GM21717 (cell line): ENCODE measurements around the gene GPR146.
"Not testable (repeated sequence)": the region's sequence is repeated elsewhere in the genome, so short reads cannot be mapped to it uniquely, and the experiment has no call there.

Source experiments
- ATAC-seq: cut with Tn5 transposase; IDR thresholded peaks from one replicate; pipeline ENCODE4 v1.9.1; 2021; ENCODE audit warnings: mild to moderate bottlenecking, moderate library complexity; ENCODE audit not compliant: unreplicated experiment

GPR146 gene, protein sequence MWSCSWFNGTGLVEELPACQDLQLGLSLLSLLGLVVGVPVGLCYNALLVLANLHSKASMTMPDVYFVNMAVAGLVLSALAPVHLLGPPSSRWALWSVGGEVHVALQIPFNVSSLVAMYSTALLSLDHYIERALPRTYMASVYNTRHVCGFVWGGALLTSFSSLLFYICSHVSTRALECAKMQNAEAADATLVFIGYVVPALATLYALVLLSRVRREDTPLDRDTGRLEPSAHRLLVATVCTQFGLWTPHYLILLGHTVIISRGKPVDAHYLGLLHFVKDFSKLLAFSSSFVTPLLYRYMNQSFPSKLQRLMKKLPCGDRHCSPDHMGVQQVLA

DNA sequence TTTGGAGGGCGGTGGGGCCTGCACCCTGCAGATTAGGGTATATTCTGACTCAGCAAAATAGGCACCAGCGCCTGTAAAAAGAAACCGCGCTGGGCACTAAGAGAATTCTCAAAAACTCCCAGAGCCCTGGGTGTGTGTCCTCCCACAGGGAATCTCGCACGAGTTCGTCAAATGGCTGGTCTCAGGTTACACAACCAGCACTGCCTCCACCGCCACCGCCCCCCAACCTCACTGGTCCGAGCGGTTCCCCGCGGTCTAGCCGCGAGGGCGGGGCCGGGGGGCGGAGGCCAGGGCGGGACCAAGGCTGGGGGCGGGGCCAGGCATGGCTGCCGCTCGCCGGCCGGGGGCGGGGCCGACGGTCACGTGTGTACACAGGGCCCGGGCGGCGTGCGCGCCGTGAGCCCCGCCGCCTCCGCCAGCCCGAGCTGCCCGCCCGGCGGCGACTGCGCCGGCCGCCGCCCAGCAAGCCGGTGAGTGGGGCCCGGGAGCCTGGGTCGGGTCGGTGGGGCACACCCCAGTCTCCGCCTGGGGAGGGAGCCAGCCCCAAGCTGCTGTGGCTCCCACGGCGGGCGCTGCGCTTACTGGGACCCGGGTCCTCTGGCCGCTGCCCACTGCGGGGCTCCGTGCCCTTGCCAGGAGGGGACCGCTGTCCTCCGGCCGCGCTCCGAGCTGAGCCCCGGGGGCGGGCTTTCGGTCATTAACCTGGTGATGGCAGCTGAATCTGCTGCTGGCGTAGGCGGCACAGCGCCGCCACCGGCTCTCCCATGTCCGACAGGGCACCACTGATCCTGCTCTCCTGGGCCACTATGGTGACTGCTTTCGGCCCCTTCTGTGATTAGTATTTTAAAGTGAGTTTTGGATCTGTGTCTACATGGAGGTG lies at the start of gene GPR146:
GPR146 (plus strand) TSS at position 358 of the 880 bp plus-strand sequence. CDS start 12,970 bp downstream, outside the sequence.
- ATAC-seq: peak; percentile 88

DNA sequence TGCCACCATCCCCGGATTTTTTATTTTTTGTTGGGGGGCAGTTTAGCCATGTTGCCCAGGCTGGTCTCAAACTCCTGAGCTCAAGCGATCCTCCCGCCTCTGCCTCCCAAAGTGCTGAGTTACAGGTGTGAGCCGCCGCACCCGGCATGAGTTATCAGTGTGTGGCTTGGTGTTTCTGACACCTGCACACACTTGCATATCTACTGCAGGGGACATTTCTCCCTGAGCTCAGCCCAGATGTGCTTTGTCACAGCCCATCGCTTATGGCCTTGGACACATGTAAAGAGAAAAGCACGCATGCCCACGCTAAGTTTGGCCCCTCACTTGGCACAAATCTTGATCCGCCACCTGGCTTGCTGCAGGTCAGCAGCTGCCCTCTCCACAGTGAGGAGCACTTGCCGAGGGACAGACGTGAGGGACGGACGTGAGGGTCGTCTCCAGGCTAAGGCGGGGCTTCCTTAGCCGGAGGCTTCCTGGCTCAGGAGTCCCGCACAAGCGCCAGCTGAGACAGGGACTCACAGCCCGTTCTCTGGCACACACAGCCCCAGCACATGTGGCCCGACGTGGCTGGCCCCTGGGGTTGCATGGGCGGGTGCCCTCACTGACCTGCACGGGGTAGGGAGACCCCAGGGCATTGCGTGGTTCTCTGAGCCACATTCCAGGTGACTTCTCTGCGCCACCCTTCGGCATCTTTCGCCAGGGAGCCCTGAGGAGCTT lies 49.6 kb upstream of the GPR146 start:
- no peak for ATAC-seq

DNA sequence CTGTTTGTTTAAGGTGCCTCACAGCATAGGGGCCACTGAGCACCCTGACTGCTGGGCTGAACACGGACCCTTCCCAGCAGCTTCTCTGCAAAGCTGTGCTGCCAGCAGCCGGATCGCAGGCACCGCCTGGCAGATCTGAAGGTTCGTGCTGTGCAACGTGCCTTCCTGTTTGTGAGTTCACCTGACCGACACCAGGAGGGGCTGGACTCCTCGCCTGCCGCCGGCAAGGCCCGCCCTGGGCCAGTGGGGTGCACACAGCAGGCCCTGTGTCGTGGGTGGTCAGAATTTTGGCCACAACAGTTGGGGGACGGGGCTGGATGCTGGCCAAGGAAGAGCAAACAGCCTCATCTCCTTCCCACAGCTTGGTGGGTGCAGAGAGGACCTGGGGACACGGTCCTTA lies 48.8 kb upstream of the GPR146 start:
- no peak for ATAC-seq

DNA sequence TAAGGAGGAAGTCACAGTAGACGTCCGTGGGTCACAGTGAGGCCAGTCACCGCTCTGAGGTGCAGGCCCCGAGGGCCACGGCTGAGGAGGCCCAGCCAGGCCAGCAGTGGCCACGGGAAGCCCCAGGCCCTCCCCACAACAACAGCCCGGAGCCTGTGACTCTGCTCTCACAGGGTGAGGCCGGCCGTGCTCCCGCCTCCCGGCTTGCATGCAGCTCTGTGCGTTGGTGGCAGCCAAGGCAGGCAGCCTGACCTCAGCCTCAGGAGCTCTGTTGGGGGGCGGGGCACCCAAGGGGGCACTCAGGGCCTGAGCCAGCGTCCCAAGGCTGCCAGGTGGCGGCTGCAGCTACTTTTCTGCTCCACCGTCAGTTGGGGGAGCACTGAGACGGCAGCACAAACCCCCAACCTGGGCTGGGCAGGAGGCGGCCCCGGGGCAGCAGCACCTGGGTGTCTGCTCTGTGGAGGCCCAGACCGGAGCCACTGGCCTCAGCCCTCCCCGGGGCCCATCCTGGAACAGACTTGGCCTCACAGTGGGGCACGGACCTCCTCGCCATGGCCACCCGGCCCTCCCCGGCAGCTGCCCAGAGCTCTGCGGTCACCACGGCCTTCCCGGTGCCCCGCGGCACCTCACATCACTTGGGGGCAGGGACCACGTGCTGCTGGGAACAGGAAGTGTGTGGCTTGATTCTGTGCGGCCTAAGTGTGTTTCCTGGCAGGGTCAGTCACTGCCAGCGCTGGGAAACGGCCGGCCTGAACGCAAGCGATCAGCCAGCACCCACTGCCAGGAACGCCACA lies 48.1 kb upstream of the GPR146 start:
- ATAC-seq: no peak

DNA sequence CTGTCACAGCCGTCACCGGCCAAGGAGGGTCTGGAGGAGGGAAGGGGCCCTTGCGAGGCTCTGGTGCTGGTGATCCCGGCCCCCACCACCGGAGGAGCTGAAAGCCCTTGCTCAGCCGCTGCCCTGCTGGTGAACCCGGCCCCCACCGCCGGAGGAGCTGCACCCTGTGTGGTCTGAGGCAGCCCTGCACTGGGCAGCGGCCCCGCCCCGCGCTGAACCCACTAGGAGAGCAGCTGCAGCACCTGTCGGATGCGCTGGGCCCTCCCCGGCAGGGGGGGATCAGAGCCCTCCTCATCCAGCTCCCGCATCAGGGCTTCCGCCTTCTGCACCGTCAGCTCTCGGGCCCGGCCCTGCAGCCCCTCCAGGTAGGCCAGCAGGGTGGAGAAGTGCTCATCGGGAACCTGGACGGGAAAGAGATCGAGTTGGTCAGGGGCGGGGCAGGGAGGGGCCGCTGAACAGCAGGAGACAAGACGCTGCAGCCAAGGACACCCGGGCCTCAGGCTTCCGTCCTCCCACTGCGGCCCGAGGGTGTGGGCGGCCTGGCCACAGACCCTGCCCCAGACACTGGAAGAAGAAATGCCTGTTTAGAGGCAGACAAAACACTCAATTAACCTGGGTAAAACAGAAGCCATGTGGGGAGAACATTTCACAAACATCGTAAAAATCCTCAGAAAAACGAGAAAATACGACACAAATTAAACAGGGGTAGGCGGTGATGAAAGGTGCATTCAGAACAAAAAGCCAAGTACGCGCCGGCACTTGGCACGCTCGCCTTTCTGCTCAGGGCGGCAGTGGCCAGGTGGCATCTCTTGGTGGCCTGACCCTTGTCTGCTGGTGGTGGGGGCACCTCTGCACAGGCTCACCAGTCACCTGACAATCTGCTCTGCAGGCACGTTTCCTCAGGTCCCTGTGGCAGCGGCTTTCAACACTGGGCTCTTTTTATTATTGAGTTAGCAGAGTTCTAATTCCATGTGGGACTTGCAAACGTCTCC lies 46.6 kb upstream of the GPR146 start:
- ATAC-seq: no peak

DNA sequence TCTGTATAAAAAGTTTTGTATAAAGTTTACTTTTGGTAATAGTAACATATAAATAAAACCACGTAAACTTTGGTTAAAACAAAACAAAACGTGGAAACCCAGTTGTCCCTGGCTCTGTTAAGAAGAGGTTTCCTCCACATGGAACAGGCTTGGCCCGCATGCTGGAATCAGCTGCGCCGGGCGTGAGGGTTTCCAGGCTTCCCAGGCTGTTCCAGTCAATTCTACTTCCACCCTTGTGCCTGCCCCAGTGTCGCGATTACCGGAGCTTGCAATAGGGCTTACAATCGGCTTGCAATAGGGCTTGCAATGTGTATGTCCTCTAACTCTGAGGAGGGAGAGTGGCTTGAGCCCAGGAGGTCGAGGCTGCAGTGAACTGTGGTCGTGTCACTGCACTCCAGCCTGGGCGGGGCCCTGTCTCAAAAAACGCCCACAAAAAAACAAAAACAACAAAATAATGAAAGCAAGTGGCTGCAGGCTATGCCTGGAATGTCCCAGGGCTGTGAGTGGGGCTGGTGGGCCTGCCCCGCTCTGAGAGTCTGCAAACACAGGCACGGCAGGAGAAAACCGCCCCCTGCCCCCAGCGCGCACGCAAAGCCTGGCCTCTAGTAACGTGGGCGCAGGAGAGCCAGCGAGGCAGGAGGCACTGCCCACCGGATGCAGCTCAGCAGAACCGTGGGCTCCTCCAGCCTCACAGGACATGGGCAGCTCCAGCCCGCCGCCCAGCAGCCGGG lies 45.0 kb upstream of the GPR146 start:
- no peak for ATAC-seq

DNA sequence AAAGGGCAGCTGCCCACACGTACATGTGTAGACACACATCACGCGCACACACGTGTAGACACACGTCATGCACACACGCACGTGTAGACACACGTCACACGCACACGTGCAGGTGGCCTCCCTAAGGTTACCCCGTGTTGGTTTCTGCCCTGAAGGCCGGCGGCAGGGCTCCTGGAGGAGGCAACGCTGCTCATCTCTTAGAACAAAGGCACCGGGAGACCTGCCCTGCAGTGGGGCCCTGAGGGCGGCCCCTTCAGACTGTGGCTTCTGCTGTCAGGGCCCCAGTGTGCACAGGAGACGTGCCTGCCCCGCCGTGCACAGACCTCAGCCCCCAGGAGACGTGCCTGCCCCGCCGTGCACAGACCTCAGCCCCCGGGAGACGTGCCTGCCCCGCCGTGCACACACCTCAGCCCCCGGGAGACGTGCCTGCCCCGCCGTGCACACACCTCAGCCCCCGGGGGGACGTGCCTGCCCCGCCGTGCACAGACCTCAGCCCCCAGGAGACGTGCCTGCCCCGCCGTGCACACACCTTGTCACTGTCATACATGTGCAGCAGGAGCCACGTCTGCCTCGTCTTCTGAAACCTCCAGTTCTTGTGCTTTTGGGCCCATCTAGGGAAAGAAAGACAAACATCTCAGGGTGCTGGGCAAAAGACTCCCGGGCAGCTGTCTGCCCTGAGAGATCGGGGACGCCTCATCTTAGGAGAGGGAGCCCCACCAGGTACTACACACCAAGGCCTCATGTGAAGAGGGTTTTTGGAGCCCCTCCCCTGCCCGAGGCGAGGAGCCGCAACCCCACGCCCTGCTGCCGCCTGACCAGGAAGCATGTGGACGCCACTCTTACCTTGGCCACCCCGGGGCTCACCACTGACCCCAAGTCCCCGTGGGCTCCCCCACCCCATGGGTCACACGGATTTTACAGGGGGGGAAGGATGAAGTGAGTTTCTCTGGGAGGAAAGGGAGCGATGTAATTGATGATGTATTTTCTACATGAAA lies 44.1 kb upstream of the GPR146 start:
- no peak for ATAC-seq

DNA sequence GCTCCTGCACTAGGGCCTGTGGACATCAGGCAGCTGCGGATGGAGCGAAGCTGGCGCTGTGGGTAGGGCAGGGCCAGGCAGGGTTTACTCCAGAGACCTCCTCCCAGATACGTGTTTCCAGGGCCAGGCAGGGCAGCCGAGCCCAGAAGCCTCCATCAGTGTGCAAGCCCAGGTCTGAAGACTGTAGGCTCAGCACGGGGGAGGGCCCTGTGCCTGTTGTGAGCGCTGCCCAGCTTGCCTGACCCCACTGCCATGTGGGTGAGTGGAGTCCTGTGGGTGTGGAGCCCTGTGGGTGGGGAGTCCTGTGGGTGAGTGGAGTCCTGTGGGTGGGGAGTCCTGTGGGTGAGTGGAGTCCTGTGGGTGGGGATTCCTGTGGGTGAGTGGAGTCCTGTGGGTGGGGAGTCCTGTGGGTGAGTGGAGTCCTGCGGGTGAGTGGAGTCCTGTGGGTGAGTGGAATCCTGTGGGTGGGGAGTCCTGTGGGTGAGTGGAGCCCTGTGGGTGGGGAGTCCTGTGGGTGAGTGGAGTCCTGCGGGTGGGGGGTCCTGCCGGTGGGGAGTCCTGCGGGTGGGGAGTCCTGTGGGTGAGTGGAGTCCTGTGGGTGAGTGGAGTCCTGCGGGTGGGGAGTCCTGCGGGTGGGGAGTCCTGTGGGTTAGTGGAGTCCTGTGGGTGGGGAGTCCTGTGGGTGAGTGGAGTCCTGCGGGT lies 43.1 kb upstream of the GPR146 start:
- not testable (repeated sequence) for ATAC-seq

DNA sequence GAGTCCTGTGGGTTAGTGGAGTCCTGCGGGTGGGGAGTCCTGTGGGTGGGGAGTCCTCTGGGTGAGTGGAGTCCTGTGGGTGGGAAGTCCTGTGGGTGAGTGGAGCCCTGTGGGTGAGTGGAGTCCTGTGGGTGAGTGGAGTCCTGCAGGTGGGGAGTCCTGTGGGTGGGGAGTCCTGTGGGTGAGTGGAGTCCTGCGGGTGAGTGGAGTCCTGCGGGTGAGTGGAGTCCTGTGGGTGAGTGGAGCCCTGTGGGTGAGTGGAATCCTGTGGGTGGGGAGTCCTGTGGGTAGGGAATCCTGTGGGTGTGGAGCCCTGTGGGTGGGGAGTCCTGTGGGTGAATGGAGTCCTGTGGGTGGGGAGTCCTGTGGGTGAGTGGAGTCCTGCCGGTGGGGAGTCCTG lies 42.3 kb upstream of the GPR146 start:
- not testable (repeated sequence) for ATAC-seq

DNA sequence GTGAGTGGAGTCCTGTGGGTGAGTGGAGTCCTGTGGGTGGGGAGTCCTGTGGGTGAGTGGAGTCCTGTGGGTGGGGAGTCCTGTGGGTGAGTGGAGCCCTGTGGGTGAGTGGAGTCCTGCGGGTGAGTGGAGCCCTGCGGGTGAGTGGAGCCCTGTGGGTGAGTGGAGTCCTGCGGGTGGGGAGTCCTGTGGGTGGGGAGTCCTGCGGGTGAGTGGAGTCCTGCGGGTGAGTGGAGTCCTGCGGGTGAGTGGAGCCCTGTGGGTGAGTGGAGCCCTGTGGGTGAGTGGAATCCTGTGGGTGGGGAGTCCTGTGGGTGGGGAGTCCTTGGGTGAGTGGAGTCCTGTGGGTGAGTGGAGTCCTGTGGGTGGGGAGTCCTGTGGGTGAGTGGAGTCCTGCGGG lies 41.9 kb upstream of the GPR146 start:
- ATAC-seq: not testable (repeated sequence)

DNA sequence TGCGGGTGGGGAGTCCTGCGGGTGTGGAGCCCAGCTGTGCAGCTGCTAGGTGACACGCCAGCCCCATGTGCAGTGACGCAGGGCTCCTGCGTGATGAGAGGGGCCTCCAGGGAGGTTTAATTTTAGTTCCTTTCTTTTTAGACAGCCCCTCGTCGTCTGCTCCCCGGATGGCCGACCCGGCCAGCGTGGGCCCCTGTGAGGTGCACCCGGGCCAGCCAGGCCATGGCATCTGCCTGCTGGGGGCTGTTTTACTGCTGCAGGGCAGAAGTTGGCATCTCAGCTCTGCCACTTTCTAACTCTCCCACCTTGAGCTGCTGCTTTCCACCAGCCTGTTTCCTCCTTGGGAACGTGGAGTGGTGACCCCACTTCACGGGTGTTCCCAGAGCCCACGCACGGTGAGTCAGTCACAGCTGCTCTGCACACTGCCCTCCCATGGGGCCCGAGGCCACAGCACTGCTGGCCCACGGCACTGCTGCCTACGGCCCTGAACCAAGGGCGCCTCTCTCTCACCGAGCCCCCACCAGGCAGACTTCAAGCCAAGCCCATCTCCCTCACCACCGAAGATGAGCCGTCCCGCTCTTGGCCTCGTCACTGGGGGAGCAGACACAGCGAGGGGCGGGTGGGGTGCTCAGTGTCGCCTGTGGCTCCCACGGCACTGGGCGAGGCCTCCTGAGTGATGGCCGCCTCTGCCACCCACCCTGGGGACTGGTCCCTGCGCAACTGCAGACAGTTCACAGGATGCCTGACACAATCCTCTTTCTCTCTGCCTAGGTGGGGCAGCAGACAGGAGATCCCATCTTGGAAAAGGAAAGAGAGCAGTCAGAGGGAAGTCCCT lies 40.1 kb upstream of the GPR146 start:
- no peak for ATAC-seq

DNA sequence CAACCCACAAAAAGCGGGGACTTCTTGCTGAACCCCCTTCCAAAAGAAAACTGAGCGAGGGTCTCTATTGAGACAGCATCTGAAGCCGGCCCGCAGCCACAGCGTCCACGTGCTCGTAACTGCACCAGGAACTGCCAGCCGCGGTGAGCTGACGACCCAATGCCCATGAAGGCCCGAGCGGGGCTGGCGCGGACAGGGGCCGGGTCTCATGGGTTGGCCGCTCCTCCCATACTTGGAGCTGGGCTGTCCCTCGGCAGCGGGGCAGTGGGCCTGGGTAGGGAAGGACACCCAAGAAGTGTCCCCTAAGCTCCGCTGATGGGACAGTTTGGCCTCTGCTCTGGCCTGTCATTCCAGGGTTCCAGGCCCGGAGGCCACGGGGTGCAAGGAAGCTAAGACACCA lies 39.0 kb upstream of the GPR146 start:
- no peak for ATAC-seq

DNA sequence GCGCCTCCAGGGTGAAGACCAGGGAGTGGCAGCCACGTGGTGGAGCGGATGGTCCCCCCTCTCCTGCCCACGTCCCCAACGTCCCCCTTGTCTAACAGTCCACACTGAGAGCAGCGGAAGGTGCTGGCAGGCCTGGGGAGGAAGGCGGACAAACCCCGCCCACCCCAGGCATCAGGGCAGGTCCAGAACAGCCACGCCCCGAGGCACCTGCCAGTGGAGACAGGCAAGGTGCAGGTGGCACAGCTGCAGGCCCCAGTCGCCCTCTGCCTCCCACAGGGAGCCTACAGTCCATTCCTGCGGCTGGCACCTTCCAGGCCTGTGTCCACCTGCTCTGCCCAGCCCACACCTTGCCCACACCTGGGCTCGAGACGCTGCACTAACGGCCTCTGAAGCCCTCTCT lies 36.4 kb upstream of the GPR146 start:
- no peak for ATAC-seq

DNA sequence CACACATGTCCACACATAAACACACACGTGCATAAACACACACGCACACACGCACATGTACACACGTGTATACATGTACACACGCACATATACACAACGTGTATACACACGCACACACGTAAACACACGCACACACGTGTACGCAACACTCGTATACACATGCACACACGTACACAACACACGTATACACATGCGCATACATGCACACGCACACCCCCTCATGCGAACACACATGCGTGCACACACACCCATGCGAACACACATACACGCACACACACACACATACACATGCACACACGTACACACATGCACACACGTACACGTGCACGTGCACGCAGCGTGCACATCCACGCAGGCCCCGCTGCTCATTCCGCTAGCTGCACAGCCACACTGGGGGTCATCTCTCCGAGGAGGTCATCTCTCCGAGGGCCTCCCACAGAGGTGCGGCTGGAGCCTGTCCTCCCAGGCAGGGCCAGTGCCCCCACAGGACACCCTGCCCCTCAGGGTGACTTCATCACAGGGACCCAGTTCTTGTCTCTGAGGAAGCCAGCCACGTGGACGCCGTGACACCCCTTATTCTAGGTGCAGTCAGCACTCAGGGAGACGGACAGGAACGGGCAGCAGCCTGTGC lies 35.5 kb upstream of the GPR146 start:
- ATAC-seq: no peak

DNA sequence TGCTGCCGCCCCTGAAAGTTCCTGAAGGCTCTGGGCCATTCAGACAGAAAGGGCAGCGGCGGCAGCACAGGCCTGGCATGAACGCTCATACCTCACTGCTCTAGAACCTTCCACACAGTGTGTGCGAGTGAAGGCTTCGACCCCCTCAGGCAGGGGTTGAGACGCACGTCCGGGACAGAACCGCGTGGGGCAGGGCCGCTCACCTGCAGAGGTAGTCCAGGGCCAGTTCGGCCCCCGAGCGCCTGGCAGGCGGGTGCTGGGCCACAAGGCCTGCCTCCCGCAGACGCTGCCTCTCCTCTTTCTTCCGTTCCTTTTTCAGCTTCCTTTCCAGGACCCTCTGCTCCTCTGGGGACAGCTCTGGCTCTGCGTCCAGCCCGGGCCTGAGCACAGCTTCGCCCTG lies 34.6 kb upstream of the GPR146 start:
- ATAC-seq: no peak

DNA sequence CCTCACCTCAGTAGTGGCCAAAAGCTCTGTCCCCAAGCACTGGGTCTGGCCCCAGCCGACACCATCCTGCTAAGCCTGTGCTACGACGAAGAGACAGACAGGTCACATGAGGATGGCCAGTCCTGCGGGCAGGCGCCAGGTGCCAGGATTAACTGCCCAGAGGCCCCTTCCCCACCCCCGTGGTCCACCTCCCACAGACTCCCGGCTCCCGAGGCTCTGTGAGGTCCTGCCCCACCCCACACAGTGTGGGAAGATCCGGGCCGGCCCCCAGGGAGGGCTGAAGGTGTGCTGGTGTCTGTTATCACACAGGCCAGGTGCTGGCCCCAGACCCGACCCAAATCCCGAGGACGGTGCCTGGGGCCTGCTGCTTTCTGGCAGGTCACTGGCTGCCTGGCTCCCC lies 34.1 kb upstream of the GPR146 start:
- ATAC-seq: no peak
